Measurements from ENCODE around the gene WDR45. TPM values are rescaled to one million over a fixed set of nuclear protein-coding genes. Genes with fewer than 3 reads are reported as not detected.

WDR45 gene
- total RNA-seq, 1 experiment from 2014 or later = 31.5 TPM

- Mint-ChIP-seq H3K27me3 (ENCODE audit: low read depth) (no peaks in the 10 kb centered on the region), H3K27ac (no peak overlapping the region), H3K4me3 (no peak overlapping the region), H3K4me1 (no peaks in the 10 kb centered on the region), H3K36me3 (ENCODE audit: insufficient read depth in 1 of 3, low read depth in 3 of 3) (no peaks in the 10 kb centered on the region; a peak in 1 of 7 replicates), H3K9me3 (peaks cover 50 to 70% of the 10 kb centered on the region in 2 experiments)
- Histone ChIP-seq H2BK5ac (ENCODE audit: insufficient read length, low read length) (no peak overlapping the region), H3K9me3 (ENCODE audit: control insufficient read depth, low read depth, low read length) (no peaks in the 10 kb centered on the region), H3K18ac (ENCODE audit: insufficient read length, low read depth, low read length) (no peak overlapping the region), H3K79me2 (ENCODE audit: insufficient read depth, low read length) (no peaks in the 10 kb centered on the region), H3K4me1 (ENCODE audit: insufficient read depth, low read length) (no peaks in the 10 kb centered on the region), H2AFZ (ENCODE audit: low read length) (no peak overlapping the region), H2AK5ac (ENCODE audit: insufficient read length, low read length) (no peak overlapping the region), H3K4me2 (ENCODE audit: insufficient read depth, insufficient read length, low read length) (no peak overlapping the region), H3K27ac (ENCODE audit: insufficient read length, low read depth, low read length) (no peak overlapping the region), H2BK20ac (ENCODE audit: low read depth, low read length, poor library complexity, severe bottlenecking) (no peak overlapping the region), H3K27me3 (ENCODE audit: insufficient read depth, low read length) (no peaks in the 10 kb centered on the region), H4K20me1 (ENCODE audit: control insufficient read depth, insufficient read depth, insufficient read length) (no peaks in the 10 kb centered on the region), H3K4ac (ENCODE audit: low read depth, low read length) (no peak overlapping the region), H3K9ac (ENCODE audit: extremely low read depth, insufficient read length, low read length) (no peak overlapping the region), H4K91ac (ENCODE audit: insufficient read length, low read depth, low read length) (no peak overlapping the region), H3T11ph (ENCODE audit: low read length) (no peak overlapping the region), H4K8ac (replicated peaks; ENCODE audit: insufficient read length, low read depth, low read length) (no peak overlapping the region), H4K5ac (ENCODE audit: insufficient read length, low read depth, low read length) (no peak overlapping the region), H3K56ac (ENCODE audit: insufficient read length, low read depth, low read length) (no peak overlapping the region), H3K14ac (ENCODE audit: insufficient read depth, low read length) (no peak overlapping the region), H3K79me1 (ENCODE audit: insufficient read depth, low read depth, low read length, poor library complexity, severe bottlenecking) (no peaks in the 10 kb centered on the region), H3K23ac (ENCODE audit: insufficient read length, low read depth, low read length) (no peak overlapping the region), H3K23me2 (ENCODE audit: insufficient read length, low read depth, low read length, poor library complexity, severe bottlenecking) (no peaks in the 10 kb centered on the region), H2BK15ac (ENCODE audit: low read depth, low read length) (no peak overlapping the region), H2BK120ac (ENCODE audit: low read depth, low read length, poor library complexity, severe bottlenecking) (no peak overlapping the region), H2BK12ac (ENCODE audit: insufficient read length, low read depth, low read length) (no peak overlapping the region)
- no peak for DNase-seq
- WGBS (ENCODE audit: extremely low coverage, insufficient read length, low lambda C conversion rate) = no CpG with 5 or more reads among the region's 4 CpGs
- no peak for TF ChIP-seq CTCF (conservative IDR thresholded peaks at IDR 0.05)
Measured at GRCh38 chrX:49089553-49089952, 9.9 kb upstream of the WDR45 start.

All from H9 (cell line).